Measurements from ENCODE around the gene SGCD.

SGCD gene

DNA sequence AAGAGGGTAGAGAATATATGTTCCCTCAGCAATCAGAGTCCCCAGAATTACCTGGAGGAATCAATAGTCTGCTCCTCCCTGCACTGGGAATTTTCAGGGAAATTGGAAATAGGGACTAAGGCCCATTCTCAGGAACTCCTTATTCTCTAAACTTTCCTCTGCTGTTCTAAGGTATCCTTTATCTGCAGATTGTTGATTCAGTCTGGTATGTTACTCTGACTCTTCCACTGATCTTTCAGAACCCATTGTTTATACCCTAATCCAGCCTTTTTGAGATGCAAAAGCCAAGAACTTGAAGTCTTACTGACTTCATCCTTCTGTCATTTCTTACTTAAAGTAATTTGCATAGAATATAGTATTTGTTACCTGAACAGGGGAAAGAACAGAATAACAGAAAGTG, 379.7 kb downstream of the SGCD start:
- no peak for DNase-seq

DNA sequence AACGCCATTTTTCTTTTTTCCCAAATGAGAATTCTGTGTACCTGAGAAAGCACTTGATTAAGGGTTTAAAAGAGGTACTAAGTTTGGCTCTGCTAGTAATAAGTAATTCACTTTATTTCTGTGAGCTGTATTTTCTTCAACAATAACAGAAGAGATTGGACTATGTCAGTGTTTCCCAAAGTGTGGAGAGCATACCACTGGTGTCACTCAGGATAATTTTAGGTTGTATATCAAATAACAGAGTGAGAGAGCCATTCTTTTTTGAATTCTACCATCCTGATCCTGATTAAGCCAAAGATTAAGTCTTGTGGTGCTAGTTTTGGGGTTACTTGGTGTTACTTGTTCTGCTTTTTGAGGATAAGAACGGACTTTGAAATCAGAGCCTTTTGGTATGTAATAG, 380.8 kb downstream of the SGCD start:
- no peak for DNase-seq

DNA sequence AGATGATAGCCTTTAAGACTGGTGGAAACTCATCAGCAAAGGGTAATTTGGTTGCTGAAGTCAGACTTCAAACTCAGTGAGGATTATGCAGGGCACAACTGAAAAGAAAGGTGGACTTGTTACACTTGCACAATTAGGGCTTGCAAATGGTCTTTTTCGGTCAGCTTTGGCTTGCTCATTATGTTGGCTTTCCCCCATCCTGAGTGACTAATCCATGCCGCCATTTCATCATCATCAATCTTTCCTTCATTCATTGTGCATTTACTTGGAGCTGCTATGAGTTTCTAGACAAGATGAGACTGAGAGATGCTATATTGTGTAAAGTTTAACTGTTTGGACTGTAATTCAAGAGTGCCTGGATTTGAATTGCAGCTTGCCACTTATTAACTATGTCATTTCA, 388.3 kb downstream of the SGCD start:
- DNase-seq: no peak

DNA sequence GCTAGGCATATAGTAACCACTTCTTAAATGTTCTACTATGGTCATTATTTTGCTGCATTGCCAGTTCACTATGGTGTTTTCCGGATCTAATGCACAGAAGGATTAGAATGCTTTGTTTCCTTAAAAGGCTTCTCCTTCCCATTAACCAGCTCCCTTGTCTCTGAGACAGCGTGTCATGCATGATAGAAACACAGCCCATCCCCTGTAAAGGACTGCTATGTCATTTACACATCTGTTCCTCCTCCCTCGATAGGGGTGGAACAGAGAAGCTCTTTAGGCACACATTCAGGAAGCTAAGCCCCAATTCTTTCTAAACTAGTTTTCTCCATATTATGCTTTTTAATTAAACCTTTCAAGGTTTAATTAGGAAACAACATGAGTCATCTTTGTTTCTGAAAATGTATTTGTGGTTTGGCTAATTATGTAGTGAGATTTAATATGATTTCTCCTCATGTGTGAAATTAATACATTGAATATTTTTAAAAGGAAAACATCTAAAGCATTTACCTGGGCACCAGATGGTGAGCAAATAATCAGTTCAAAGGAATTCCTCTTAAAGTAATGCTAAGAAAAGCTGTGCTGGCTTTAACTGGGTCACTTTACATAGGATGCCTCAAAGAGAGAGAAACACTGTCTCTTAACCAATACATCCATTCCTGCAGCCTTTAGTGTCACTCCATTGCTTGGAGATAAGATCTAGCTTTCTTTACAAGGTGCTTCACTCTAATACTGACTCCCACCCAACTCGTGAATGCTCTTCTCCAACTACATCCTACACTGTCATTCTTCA, 389.8 kb downstream of the SGCD start:
- DNase-seq: no peak

DNA sequence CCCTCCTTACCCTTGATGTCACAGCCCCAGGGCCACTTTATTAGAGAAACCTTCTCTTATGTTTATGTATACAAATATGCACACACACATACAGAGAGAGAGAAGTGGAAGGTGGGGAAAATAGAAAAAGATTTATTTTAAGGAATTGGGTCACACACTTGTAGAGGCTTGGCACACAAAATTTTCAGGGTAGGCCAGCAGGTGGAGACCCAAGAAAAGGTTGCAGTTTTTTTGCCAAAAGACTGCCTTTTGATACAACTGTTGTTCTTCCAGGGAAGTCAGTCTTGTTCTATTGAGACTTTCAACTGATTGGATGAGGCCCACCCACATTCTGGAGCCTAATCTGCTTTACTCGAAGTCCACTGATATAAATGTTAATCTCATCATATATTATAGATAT, 392.0 kb downstream of the SGCD start:
- DNase-seq: no peak

DNA sequence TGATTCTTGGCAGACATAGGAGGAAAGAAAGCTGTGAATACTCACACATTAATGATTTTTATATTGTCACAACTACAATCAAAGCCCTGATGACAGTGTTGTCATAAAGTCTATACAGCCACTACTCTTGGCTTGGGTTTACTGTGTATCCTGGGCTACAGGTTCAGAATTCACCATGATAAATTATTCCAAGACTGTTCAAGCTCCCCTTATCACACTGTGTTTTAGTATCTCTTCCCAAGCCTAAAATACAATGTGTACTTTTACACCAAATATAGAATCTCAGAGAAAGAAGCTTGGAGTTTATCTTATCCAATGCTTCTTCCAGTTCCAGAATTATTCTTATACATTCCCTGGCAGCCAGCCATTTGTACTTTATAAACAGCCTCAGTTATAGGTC, 395.4 kb downstream of the SGCD start:
- no peak for DNase-seq

DNA sequence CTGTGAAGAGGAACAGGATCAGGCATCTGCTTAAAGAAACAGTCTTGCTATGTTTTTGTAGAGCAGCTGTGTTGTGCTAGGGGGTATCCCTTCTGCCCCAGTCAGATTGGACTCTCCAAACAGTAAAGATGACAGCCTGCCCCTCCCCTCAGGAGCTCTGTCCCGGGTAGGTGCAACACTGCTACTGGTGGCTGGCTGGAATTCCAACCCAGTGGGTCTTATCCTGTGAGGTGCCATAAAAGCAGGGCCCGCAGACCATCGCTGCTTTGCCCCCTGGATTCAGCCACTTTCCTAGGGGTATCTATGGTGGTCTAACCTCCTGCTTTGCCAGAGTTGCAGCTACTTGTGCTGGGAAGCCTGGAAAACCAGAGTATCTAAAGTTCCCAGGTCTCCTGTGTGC, 408.5 kb downstream of the SGCD start:
- no peak for DNase-seq

DNA sequence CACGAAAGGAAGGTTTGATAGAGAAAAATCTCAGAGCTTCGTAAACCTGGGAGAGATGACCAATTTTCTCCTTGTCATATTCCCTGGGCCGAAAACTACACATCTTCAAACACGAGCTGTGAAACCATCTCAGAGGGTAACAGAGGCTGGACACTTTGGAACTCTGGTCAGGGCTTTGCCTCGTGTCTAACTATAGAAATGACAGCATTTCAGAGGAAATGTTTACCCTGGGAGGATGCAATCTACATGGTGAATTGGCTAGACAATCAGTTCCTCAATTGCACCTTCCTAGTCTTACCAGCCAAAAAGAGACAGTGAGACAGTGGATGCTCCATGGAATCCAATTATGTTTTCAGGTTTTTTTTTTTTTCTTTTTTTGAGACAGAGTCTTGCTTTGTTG, 414.6 kb downstream of the SGCD start:
- DNase-seq: no peak

DNA sequence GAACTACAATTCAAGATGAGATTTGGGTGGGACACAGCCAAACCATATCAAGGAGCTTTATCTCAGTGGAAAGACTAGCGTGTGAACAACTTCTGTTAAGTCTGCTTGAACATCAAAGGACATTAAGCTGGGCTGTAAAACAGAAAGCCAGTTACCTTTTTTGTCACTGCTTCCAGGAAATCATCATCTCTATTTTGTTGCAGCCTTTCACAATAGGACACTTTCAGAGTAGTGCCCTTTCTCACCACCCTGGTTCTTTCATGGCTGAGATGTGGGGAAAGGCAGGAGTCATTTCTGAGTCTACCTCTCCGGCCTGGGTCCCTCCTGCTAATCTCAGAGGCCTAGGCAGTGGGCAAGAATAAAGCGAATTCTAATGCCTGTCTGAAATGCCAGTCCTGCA, 426.9 kb downstream of the SGCD start:
- DNase-seq: no peak

DNA sequence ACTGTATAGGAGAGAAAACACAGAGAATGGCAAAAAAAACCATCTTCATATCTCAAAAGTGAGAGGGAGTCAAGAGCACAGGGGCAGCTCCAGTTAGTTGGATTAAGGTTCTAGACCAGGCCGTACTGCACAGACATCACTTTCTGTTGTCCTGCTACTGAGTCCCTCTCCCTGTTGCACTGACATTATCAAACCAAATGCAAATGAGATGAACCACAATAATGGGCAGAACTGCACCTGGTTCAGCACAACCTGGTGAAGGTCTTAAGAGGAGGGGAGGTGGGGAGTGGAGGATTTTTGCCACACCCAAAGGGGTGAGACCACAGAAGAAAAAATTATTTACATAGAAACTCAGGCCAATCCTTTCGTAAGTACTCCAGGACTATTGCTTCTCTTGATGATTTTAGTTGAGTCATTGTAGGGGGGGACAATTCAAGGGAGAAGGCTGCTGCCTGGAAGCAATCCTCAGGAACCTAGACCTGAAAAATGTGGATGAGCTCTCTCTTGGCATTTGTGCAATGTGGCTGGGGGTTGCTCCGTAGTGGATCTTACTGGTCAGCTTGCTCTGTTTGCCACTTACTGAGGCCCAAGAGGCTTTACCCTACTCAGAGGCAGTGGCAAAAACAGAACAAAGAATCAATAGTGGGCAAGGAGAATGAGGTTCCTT, 428.6 kb downstream of the SGCD start:
- DNase-seq: no peak

DNA sequence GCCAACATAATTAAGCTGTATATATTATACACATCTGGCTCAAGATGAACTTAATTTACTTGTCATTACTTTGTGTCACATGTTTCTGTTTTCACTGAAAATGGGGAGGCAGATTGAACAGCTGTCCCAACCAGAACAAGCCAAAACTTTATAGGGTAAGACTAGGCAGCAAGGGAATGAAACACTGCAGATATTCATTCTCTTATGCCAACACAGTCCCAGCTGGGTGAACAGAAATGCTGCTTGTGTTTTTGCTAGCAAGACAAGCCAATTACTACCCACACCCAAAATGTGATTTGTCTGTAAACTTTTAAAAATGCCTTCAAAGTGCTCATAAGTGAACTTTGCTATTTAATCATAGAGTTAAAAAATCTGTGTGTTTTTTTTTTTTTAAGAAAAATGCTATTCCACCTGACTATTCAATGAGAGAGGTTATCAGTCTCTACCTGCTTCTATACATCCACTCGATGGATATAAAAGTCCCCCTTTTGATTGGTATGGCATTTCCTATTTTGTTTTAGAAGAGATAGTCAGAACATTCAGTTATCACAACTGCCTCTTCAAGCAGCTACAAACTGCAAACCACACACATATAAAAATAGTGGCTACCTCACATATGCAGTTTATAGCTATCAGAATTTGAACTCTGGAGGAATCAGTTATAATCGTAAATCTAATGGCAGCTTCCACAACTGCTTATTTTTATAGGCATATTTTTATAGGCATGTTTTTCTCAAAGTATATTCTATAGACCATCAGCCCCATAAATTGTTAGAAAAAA, 431.2 kb downstream of the SGCD start:
- DNase-seq: no peak

DNA sequence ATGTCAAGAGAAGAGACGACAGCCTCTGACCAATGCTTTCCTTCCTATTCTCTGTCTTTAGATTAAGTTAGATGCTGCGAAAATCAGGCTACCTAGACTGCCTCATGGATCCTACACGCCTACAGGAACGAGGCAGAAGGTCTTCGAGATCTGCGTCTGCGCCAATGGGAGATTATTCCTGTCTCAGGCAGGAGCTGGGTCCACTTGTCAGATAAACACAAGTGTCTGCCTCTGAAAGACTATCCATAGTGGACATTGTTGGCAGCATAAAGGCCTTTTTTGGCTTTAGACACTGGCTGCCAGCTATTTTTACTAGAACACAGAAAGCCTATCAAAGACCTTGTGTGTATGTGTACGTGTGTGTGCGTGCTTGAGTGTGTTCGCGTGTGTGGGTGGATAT, 432.2 kb downstream of the SGCD start:
- DNase-seq: no peak

DNA sequence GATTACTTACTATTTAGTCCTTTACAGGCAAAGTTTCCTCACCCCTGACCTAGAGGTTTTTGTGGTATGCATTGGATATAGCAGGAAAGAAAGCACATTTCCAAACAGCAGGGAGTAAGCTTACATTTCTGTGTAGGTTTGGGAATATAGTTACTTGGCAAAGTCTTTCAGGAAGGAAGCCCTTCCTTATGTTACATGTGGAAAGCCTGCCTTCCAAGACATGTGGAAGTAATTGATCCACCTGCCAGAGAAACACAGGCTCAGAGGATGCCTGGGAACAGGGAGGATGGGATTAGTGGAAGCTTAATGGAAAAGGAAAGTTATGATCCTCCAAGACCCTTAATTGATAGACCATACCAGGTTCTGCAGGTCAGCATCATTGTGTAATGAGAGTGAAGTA, 435.8 kb downstream of the SGCD start:
- no peak for DNase-seq

DNA sequence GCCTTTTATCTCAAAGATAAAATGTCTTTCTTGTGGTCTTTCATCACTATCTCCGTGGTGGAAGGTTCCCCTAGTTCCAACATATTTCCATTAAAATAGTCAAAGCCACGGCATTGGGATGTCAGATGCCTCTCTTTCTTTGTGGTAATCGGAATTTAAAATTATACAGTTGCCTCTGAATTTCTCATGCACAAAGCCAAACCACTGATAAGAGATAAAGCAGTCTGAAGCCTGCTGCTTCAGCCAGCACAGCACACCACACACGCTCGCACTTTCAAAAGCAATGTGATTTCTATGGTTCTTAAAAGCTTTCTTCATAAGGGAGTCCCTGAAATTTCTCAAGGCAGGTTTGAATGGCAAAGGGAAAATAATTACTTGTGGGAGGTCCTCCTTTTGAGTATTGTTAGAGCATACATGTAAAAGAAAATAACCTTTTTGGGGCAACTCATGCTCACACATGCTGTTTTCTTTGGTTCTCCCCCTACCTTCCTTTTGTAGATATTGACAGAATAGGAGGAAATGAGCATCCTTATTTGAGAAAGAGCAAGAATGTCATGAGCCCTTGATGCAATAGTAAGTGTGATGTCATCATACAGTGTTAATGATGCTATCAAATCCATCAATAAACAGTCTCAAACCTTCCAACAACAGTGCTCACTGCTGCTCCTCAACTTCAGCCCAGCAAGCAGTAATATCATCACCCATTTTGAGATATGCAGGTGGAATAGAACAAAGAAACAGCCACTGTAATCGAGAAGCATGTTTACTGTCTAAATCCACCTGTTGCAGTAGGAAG, 437.4 kb downstream of the SGCD start:
- DNase-seq: no peak

DNA sequence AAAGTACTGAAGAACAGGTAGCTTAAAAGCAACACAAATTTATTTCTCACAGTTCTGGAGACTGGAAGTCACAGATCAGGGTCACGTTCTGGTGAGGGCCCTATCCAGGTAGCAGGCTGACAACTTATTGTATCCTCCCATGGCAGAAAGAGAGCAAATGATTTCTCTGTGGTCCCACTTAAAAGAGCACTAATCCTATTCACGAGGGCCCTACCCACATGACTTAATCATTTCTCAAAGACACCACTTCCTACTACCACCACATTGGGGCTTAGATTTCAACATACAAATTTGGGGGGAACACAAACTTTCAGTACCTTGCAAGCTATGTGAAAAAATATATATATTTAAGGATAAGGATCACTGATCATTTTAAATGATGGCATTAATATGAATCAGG, 447.3 kb downstream of the SGCD start:
- DNase-seq: no peak

DNA sequence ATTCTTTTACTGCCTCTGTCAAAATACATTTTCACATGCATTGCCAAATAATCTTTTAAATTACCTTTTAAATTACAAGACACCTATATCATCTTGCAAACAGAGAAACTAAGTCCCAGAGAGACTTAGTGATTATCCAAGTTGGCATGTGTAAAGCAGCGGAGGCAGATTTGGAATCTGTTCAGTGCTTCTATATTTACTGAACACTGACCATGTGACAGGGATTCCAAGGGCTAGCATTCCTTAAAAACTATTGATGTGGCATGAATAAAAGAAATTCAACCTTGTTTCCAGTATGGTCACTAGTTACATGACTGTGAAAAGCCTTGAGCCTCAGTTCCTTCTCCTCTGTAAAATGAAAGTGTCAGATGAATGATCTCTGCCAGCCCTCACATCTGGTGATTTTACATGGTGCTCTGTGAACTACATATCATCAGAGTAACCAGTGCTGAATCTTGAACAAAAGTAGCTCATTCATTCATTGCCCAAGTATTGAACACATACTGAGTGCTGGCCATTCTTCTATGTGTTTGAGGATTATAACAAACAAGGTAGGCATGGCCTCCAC, 451.3 kb downstream of the SGCD start:
- DNase-seq: no peak

DNA sequence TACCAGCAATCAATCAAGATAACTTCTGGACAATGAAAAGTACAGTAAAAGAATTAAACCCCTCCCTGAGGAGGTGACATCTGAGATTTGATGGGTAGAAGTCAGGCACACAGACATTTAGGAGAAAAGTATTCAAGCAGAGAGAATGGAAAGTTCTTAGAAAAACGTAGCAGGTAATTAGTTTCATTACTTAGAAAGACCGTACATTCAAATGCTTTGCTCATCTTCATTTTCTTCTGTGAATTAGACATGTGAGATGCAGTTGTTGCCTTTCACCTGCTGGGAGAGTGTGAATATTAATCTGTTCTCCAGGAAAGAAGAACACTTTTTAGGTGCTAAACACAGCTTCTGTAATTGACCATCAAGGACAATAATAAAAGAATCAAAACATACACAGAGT, 451.8 kb downstream of the SGCD start:
- no peak for DNase-seq

DNA sequence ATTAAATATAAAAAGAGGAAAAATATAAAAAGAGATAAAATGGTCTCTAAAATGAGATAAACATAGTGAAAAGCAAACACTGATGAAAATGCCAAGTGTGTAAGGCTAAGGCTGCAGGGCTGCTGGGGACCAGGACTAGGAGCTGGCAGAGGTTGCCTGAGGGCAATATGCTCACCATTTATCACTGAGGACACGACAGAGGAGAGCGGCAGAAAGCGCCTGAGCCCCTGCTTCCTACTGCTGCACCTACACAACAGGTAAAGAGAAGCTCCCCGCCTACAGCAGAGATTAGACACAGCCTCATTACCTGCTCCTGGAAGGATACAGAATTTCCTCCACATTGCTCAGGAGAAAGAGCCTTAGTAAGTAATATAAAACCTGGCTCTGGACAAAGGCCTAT, 452.5 kb downstream of the SGCD start:
- DNase-seq: no peak

DNA sequence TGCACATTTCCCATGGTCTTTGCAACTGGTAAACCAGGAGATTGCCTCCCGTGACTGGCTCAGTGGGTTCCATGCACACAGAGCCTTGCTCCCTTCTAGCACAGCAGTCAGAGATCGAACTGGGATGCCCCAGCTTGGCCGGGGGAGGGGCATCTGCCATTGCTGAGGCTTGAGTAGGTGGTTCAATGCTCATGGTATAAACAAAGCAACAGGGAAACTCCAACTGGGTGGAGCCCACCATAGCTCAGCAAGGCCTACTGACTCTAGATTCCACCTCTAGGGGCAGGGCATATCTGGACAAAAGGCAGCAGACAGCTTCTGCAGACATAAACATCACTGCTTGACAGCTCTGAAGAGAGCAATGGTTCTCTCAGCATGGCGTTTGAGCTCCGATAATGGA, 456.1 kb downstream of the SGCD start:
- DNase-seq: no peak

DNA sequence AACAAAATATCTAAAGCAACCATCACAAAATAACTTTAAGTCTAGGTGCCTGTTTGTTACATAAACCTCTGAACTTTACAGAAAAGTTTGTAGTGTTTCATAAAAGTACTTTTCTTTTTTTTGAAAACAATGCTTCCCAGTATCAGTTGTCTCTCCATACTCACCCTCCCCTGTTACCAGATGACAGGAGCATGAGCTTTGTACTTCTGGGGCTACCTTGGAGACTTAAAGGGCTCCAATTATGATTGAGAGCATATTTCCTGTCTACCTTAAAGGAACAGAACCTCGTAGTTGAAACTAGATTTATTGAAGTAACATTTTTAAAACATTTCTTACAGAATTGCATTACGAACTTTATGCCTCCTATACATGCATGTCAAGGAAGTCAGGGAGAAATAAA, 467.7 kb downstream of the SGCD start:
- no peak for DNase-seq

DNA sequence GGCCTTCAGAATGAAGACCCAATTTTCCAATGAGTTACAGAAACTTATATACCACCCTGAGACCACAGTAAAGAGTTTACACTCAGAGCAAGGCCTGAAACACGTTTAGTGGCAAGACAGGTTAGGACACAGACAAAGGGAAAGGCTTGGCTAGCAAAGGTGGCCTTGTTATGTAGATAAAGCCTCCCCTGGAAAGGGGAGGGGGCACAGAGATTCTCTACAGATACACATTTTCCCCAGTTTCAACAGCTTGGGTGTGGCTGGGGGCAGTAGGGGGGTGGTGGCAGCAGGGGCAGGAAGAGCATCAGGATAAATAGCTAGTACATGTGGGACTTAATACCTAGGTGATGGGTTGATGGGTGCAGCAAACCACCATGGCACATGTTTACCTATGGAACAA, 471.2 kb downstream of the SGCD start:
- DNase-seq: no peak

DNA sequence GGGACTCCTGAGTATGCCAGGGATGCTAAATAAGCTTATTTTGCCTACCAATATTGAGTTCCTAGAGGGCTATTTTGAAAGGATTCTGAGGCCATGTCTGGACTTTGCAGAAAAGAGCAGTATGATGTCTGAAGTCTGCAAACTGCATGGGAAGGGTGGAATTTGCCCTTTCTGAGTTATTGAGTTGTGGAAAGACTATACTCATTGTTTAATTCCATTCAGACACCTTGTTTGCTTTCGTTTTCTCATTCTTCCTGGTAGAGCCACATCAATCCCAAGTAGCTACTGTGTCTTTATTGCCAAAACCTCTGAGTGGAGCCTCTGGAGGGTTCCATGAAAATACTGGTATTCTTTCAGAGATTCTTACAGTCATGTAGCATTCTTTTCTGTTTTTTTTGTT, 472.2 kb downstream of the SGCD start:
- no peak for DNase-seq

DNA sequence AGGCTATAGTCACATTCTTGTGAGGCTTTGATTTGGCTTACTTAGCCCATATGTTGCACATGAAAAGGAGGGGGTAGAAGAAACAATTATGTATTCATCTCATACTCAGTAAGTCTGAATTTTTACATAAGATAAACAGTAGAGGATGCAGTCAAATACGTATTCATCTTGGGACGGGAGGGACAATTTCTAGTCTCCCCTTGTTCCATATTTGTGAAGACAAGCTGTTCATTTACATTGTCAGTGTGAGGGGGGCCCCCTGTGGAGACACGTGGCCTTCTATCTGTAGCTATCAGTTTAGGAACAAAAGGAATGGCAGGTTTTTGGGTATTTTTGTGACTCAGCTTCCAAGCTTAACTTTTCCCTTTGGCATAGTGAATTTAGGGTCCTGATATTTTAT, 474.0 kb downstream of the SGCD start:
- DNase-seq: no peak

Measured in activated effector memory CD4-positive, alpha-beta T cell treated with Interleukin-2 at 50 U/mL for 16 hours (primary cell).